GM11168 (cell line): Measurements from ENCODE around the gene ARHGAP19.

ENCODE experiments used
- in situ Hi-C: fragments of 300-500 bp; cut with MboI; formaldehyde crosslinking; loops from one replicate; pipeline ENCODE4 v1.12.0; 2022; ENCODE audit warnings: low sequenced_read_pairs; ENCODE audit not compliant: unreplicated experiment

The ARHGAP19 gene

GRCh38 chr10:97238855-97239254, 53.6 kb downstream of the ARHGAP19 start:
- in situ Hi-C loops: no loop called here

- in situ Hi-C loops: no loop called here
These were observed 57.1 kb downstream of the ARHGAP19 start for GRCh38 chr10:97235353-97235752.

- in situ Hi-C loops: no loop called here
These were observed 58.0 kb downstream of the ARHGAP19 start for GRCh38 chr10:97234400-97234799.

DNA sequence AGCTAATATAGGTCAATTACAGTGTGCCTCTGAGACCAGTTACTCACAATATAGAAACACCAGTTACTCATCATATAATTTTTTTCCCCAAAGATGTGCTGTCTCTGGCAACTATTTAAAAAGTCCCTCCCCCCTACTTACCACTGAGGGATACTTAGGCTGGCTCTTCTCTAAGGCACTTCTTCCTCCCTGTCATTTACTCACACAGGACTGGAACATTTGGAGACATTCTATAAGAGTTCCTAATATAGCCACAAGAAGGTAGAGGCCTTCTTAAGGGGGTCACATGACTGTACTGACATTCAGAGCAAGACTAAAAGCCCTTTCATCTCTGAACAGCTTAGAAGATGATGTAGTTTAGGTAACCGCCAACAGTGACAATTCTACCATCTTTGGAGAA, 62.3 kb downstream of the ARHGAP19 start:
- in situ Hi-C loops: no loop called here

DNA sequence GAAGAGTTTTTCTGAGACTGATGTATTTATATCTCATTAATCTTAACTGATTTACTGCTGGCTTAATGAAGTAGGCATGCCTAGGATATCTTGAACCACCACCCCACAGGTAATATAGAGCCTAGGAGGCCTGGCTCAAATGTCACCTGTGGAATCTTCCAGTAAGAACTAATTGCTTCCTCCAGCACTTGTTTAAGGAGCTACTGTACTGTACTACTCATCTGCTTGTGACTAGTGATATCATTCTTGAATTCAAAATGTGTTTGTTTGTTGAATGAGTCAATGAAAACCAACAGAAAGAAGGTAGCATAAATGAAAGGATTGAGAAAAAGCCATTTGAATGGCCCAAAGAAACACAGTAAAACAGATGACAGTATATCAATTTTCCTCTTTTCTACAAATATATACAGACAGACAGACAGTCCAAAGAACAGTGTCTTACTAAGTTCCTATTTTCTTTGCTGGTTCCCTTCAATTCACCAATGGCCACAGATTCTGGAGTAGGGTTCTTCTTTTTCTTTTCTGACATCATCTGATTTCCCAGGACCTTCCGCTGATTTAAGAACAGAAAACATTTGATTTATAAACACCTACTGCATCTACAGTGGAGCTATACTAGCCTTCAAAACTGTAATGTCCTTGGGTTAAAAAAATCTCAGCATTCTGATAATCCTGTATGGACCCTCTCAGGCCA, 63.0 kb downstream of the ARHGAP19 start:
- in situ Hi-C loops: no loop called here

- in situ Hi-C loops: no loop called here
These were observed 63.7 kb downstream of the ARHGAP19 start for GRCh38 chr10:97228775-97229157.

GRCh38 chr10:97228130-97228774, 64.2 kb downstream of the ARHGAP19 start:
- in situ Hi-C loops: no loop called here

DNA sequence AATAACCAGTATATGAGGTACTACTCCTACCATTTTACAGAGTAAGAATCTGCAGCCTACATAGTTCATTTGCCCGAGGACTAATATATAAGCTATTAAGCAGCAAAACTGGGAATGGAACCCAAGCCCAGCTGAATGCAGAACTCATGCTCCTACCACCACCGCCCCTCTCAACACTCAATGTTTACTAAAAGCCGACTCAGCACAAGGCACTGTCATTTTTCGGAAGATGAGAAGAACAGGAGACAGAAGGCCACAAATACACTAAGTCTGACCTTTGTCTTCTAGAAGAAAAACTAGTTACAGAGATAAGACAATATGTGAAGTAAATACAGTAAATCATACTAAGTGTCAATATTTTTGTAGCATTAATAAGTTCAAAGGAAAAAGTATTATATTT, 66.0 kb downstream of the ARHGAP19 start:
- in situ Hi-C loops: no loop called here

DNA sequence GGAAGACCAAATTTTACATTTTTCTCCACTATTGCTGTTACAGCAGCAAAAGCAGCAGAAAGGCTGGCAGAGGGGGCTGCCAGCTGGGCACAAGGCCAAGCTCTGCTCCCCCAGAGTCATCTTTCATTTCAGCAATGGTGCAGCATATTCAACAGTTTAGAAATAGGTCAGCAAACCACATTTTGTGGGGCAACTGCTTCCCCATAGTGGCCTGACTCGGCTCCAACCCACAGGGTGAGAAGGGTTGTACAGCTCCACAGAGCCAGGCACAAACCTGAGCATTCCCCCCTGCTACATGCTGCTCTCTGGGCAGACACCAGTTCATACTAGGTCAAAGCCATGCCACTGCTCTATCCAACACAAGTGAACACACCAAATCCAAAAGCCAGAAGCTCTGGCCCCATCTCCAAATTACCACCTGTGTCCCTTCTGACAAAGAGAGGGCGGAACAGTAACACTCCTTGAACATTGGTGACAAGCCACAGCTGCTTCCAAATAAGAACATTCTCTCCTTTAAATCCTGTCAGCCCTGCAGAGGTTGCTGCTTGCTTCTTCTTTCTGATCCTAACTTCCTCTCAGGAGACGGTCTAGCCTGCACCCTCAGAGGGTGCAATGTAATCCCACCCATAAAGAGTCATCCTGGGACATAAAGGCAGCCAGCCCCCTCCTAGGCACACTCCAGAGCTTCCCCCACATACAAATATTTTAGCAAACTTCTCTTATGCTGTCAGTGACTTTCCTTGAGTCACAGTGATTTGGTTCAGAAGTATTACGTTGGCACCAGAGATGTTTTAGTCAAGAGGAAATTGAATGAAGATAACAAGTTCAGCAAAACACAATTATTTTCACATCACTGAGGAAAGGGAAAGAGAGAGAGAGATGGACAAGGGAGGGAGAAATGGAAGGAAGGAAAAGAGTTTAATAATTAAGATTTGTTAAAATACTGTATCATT, 67.7 kb downstream of the ARHGAP19 start:
- in situ Hi-C loops: no loop called here

GRCh38 chr10:97222326-97222961, 70.0 kb downstream of the ARHGAP19 start:
- in situ Hi-C loops: no loop called here

- in situ Hi-C loops: no loop called here
These were observed 72.1 kb downstream of the ARHGAP19 start for GRCh38 chr10:97220355-97220754.

GRCh38 chr10:97217299-97217698, 75.1 kb downstream of the ARHGAP19 start:
- in situ Hi-C loops: no loop called here

DNA sequence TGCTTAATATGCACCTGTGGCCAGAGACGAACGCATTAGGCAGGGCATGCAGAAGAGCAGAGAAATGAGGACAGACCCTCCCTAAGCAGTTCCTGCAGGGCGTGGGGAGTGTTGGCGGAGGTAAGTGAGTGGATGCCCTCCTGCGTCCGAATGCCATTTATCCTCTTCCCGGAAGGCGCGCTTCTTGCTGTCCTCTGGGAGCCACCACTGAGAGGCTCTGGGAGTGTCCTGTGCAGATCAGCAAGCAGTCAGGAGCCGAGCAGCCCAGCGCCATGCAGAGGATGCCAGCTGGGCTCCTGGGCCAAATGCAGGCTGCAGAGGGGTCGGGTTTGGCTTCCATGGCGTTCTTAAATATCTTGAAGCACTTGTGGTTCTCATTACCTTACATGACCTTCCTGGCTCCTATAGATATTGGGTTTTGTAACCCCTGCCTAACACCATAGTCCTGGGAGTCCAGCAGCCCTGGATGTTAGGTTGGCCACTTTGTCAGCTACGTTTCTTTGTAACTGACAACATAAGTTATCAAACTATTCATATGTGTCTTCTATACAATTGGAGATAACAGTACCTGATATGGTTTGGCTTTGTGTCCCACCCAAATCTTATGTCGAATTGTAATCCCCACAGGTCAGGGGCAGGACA, 76.7 kb downstream of the ARHGAP19 start:
- in situ Hi-C loops: no loop called here

DNA sequence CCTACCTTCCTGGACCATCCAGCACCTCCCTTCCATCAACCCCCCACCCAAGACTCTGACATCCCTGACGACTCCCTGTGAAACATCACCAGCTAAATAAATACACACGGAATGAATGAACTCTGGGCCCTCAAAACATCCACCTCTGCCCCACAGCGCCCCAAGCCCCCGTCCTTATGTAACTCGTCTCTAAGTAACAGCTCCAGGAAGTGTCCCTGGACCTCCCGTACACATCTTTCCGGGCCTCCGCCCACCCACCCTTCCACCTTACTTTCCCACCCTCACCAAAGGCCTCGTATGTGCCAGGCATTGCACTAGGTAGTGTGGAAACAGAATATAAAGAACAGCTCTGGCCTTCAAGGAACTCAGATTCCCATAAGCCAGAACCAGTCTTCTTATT, 79.0 kb downstream of the ARHGAP19 start:
- in situ Hi-C loops: no loop called here

- in situ Hi-C loops: no loop called here
These were observed 81.2 kb downstream of the ARHGAP19 start for GRCh38 chr10:97211229-97211628.

DNA sequence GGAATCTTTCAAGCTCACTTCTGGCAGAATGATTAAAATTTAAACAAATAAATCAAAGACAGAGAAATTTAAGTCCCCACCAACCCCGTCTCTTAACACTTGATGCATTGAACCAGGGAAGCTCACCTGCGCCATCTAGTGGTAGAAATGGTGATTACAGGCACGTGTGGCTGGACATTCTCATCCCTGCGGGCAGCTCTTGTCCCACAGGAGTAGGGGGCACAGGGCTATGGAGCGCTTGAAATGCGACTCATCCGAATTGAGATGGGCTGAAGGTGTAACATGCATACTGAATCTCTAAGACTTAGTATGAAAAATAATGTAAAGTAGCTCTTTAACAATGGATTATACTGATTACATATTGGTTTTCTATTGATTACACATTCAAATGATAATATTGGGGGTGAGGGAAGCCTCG, 81.9 kb downstream of the ARHGAP19 start:
- in situ Hi-C loops: no loop called here

- in situ Hi-C loops: loop anchor here (5.0 kb wide), 1 partner anchor 136 kb away; no protein-coding TSS in a partner anchor
These were observed 84.6 kb downstream of the ARHGAP19 start for GRCh38 chr10:97207756-97208346.

GRCh38 chr10:97207131-97207530, 85.3 kb downstream of the ARHGAP19 start:
- in situ Hi-C loops: loop anchor here (5.0 kb wide), 1 partner anchor 135 kb away; no protein-coding TSS in a partner anchor
